Prostate gland (tissue), 2 donors: Measurements from ENCODE around the gene RBM44.

Source experiments
- POLR2A ChIP-seq: fragments of 450-650 bp; IDR thresholded peaks from one replicate; pipeline ENCODE4 v1.6.1; 2016; ENCODE audit warnings: antibody characterized with exemption, mild to moderate bottlenecking
- POLR2AphosphoS5 ChIP-seq: sonication (generic); formaldehyde crosslinking; IDR thresholded peaks from one replicate; pipeline ENCODE4 v1.6.1; 2017; ENCODE audit warnings: antibody characterized with exemption
- TF ChIP-seq, protein P1 (sequence below), 4 experiments: fragments of 200-600 bp in 2 of 4; fragments of 450-650 bp in 2 of 4; sonication (generic) in 2 of 4; IDR thresholded peaks; 1 replicate in 3 of 4; 2 replicates in 1 of 4; pipeline ENCODE4 v1.5.1; 2016 to 2019; ENCODE audit warnings: antibody characterized with exemption in 4 of 4, mild to moderate bottlenecking in 2 of 4, moderate library complexity in 2 of 4

DNA sequence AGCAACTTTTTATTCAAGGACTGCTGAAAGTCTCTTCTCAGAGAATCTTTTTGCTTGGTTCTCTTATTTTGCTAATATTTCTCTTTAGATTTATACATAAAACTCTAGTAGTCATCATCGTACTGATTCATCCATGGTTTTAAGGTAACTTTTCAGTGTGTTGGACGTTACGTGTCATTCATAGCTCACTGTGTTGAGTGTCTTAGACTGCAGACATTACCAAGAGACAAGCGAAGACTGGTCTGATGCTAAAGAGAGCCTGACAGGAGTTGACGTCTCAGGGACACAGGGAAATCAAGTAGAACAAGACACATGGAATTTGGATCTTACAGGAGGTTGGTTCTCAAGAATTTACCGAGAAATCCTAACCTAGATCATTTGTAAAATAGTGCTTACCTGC lies 25.5 kb downstream of the RBM44 start:
- TF ChIP-seq, protein P1, sequence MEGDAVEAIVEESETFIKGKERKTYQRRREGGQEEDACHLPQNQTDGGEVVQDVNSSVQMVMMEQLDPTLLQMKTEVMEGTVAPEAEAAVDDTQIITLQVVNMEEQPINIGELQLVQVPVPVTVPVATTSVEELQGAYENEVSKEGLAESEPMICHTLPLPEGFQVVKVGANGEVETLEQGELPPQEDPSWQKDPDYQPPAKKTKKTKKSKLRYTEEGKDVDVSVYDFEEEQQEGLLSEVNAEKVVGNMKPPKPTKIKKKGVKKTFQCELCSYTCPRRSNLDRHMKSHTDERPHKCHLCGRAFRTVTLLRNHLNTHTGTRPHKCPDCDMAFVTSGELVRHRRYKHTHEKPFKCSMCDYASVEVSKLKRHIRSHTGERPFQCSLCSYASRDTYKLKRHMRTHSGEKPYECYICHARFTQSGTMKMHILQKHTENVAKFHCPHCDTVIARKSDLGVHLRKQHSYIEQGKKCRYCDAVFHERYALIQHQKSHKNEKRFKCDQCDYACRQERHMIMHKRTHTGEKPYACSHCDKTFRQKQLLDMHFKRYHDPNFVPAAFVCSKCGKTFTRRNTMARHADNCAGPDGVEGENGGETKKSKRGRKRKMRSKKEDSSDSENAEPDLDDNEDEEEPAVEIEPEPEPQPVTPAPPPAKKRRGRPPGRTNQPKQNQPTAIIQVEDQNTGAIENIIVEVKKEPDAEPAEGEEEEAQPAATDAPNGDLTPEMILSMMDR (IDR thresholded peaks at IDR 0.05): no peak
- TF ChIP-seq POLR2AphosphoS5 (no peak), POLR2A (no peak)
